ENCODE measurements around the gene ASPSCR1.

ASPSCR1 gene

DNA sequence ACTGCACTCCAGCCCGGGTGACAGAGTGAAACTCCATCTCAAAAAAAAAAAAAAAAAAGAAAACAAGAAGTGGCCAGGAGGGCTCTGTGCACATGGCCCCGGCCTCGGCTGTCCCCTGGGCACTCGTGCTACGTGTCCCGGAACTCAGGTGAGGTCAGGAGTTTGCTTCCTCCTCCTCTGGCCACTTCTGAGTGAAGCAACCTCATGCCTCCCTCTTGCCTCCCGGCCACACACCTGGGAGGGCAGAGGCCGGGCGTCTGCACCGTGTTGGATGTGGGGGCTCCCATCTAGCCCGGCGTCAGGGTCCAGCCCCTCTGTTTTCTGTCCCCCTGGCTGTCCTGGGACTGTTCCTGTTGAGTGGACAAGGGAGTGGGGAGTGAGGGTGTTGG is 22.2 kb downstream of the ASPSCR1 start:
- DNase-seq (ENCODE audit: low read depth in 3 of 3): no peak

GRCh38 chr17:81999976-82000802 is 22.8 kb downstream of the ASPSCR1 start:
- DNase-seq (ENCODE audit: low read depth in 3 of 3): no peak

- DNase-seq (ENCODE audit: low read depth in 3 of 3): no peak
These were observed 23.6 kb downstream of the ASPSCR1 start for GRCh38 chr17:82000803-82001570.

- DNase-seq (ENCODE audit: low read depth in 3 of 3): no peak
These were observed 24.2 kb downstream of the ASPSCR1 start for GRCh38 chr17:82001571-82002056.

DNA sequence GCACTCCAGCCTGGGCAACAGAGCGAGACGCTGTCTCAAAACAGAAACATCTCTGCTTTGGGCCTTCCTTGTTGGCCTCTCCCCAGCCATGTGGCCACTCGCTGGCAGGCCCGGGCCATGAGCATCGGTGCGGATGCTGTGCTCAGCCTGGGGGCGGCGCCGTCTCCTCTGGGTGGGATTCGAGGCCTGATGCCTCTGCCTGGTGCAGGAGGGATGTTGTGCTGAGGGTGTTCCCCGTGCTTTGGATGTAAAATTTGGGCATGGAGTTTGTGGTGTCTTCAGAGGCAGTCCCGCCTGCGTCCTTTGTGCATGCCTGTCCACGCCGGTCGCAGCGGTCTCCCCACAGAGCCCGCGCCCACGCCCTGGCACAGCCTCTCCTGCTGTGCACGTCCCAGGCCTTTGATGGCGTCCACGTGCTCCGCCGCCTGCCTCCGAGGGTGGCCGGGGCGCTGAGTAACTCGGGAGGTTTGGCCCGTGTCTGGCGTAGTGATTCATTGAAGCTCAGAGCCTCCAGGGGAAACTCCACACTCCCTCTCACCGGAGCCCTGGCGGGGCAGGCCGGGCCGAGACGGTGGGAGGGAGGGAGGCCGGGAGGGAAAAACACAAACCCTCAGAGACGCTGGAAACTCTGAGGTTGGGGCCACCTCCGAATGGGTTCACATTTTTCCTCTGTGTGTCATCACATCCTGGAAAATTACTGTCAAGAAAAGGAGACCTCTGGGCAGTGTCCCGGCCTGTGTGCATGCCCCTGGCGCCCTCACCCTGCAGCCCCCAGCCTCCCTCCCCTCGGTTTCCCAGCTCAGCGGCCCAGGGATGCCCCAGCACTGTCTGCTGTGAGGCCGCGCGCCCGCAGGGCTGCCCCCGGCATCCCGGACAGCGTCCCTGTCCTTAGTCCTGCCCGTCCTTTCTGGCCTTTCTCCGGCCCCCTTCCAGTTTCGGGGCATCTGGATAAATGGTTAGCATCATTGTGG is 26.3 kb downstream of the ASPSCR1 start:
- DNase-seq (ENCODE audit: low read depth in 3 of 3): no peak

GRCh38 chr17:82004517-82005455 is 27.4 kb downstream of the ASPSCR1 start:
- DNase-seq (ENCODE audit: low read depth in 3 of 3): no peak

DNA sequence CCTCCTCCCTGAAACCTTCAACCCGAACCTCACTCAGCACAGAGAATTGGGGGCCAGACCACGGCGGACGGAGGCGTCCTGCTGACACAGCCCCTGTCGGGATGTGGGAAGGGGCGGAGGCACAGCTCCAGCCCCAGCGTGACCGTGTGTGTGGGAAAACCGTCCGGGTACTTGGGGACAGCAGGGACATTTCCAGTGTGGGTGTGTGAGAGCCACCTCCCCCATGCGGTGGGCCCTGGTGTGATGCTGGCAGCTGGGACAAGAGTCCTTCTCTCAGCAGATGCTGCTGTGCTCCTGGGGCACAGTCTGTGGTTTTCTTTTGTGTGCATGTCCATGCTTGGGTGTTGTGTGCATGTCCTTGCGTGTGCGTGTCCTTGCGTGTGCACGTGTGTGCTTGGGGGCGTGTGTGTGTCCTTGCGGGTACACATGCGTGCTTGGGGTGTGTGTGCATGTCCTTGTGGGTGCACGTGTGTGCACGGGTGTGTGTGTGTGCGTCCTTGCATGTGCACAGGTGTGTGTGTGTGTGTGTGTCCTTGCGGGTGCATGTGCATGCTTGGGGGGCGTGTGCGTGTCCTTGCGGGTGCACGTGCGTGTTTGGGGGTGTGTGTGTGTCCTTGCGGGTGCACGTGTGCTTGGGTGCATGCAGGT is 28.4 kb downstream of the ASPSCR1 start:
- DNase-seq (ENCODE audit: low read depth in 3 of 3): no peak

DNA sequence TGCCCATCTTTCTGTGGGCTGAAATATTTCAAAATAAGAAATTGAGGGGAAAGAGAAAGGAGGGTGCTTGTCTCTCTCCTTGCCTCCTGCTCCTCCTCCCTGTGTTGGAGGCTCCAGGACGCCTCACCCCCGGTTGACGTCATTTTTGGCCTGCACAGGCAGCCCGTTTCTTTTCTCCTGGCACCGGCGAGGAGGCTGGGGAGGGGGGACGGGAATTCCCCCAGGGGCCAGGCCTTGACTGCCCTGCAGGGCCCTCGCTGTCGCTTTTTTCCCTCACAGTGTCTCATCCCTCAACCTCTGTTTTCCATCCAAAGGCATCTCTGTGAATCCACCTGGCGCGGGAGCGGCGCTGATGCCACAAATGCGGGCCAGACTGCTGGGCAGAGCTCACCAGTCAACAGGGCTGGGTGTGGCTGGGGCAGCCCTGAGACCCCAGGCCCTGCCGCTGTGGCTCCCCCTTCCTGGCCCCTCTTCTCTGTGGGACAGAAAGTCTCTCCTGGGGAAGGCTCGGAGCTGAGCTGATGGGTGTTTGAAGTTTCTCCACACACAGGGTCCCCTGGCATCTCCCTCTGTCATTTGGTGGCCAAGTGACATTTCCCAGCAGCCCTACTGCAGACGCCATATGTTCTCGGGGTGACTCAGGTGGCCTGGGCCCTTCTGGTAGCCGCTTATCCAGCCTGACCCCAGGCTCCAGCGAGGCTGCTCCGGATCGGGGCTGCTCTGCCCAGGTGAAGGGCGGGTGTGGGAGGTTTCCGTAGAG is 29.2 kb downstream of the ASPSCR1 start:
- DNase-seq (ENCODE audit: low read depth in 3 of 3): no peak

DNA sequence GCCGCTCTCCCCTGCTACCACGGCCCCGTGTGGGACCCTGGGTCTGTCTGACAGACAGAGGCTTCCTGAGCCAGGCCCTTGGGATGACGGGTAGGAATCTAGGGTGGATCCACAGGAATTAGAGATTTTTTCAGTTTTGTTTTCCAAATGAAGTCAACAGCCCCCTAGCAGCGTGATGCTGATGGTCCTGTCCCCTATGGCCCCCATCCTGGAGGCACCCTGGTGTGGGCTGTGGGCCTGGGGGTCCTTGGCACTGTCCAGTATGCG is 29.7 kb downstream of the ASPSCR1 start:
- no peak for DNase-seq (ENCODE audit: low read depth in 3 of 3)

- no peak for DNase-seq (ENCODE audit: low read depth in 3 of 3)
These were observed 30.2 kb downstream of the ASPSCR1 start for GRCh38 chr17:82007495-82008257.

DNA sequence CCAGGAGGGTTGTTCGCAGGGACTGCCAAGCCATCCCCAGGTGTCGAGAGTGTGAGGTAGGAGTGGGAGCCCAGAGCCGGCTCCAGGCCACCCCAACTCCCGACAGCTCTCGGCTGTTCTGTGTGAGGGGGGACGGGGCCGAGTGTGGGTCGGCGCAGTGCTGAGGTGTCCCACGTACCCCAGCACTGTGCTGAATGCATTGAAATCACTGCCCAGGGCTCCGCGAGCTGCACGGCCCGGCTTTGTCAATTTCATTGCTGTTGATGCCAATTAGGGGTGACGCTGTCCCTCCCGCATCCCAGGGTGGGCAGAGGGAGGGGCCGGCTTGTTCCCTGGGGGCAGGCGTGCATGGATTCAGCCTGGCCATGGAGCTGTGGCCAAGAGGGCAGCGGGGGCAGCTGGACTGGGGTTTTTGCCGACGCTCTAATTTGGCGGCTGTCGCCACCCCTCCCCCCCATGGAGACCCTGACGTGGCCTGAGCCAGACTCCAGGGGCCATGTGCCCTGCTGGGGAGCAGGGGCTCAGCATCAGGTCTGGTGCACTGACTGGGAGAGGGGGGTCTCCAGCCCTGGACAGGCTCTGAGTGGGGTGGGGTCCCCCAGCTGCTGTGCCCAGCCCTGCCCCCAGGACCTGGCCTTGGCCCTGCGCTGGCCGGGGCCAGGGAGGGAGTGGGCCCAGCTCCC is 31.0 kb downstream of the ASPSCR1 start:
- DNase-seq (ENCODE audit: low read depth in 3 of 3): no peak

DNA sequence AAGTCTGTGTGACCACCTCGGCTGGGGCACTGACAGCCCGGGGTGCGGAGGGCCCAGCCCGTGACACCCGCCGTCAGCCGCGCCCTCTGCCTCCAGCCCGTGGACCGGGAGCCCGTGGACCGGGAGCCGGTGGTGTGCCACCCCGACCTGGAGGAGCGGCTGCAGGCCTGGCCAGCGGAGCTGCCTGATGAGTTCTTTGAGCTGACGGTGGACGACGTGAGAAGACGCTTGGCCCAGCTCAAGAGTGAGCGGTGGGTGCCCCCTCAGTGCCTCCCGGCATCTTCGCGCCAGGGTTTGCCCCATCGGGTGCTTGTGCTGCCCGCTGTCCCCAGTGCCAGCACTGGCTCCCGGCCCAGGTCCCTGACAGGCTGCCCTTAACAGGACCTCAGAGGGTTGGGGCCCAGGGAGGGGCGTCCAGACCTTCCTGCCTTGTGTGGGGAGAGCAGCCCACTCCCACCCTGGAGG is 31.5 kb downstream of the ASPSCR1 start:
- no peak for DNase-seq (ENCODE audit: low read depth in 3 of 3)

GRCh38 chr17:82009413-82009812 is 32.0 kb downstream of the ASPSCR1 start:
- no peak for DNase-seq (ENCODE audit: low read depth in 3 of 3)

GRCh38 chr17:82010575-82011525 is 33.4 kb downstream of the ASPSCR1 start:
- DNase-seq (ENCODE audit: low read depth in 3 of 3): no peak

DNA sequence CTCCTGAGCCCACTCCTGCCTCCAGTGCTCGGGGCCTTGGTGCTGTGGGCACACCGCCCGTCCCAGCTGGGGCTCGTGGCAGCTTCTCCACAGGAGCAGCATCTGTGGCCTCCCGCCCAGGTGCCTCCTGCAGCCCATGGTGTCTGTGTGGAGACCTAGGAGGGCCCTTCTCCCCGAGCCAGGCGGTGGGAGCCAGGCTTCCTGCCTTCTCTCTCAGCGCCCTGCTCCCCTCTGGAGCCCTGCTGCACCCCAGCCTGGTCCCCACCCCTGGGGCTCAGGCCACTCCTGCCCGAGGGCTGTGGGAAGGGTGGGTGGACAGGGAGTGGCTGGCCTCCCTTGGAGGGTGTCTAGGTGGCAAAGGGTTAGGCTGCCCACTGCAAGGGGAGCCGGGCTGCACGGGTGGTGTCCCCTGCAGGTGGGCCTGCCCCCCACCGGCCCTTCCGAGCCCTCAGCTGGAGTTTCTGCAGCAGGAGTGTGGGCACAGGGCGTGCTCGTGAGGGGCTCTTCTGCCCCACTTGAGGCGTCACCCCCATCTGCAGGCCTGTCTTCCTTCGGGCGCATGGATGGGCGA is 34.3 kb downstream of the ASPSCR1 start:
- DNase-seq (ENCODE audit: low read depth in 3 of 3): no peak

DNA sequence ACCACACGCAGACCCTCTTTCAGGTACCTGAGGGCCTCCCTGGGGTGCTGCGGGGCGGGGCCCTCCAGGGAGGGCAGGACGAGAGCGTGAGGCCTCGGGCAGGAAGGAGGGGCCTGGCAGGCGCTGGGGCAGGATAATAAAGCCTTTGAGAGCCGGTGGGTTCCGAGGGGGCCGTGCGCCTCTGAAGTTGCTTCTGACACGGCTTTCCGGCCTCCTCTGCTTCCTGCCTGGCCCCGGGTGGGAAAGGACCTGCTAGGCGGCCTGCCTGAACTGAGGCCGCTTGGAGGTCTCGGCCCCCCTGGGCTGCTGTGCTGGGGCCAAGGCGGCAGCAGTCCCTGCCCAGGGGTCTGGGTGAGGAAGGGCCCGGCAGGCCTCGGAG is 34.8 kb downstream of the ASPSCR1 start:
- no peak for DNase-seq (ENCODE audit: low read depth in 3 of 3)

All from stimulated activated CD4-positive, alpha-beta T cell treated with anti-CD3 and anti-CD28 coated beads, TNF-alpha, amount 100 ng/mL, for 4 hours (primary cell).